ENCODE measurements around the gene GAL3ST1. TPM values are rescaled to one million over a fixed set of nuclear protein-coding genes. Genes with fewer than 3 reads are reported as not detected.
"Not testable (repeated sequence)": the region's sequence is repeated elsewhere in the genome, so short reads cannot be mapped to it uniquely, and the experiment has no call there.

GAL3ST1 gene, protein sequence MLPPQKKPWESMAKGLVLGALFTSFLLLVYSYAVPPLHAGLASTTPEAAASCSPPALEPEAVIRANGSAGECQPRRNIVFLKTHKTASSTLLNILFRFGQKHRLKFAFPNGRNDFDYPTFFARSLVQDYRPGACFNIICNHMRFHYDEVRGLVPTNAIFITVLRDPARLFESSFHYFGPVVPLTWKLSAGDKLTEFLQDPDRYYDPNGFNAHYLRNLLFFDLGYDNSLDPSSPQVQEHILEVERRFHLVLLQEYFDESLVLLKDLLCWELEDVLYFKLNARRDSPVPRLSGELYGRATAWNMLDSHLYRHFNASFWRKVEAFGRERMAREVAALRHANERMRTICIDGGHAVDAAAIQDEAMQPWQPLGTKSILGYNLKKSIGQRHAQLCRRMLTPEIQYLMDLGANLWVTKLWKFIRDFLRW
- 6.5 TPM for polyA plus RNA-seq (ENCODE audit: insufficient read length)

DNA sequence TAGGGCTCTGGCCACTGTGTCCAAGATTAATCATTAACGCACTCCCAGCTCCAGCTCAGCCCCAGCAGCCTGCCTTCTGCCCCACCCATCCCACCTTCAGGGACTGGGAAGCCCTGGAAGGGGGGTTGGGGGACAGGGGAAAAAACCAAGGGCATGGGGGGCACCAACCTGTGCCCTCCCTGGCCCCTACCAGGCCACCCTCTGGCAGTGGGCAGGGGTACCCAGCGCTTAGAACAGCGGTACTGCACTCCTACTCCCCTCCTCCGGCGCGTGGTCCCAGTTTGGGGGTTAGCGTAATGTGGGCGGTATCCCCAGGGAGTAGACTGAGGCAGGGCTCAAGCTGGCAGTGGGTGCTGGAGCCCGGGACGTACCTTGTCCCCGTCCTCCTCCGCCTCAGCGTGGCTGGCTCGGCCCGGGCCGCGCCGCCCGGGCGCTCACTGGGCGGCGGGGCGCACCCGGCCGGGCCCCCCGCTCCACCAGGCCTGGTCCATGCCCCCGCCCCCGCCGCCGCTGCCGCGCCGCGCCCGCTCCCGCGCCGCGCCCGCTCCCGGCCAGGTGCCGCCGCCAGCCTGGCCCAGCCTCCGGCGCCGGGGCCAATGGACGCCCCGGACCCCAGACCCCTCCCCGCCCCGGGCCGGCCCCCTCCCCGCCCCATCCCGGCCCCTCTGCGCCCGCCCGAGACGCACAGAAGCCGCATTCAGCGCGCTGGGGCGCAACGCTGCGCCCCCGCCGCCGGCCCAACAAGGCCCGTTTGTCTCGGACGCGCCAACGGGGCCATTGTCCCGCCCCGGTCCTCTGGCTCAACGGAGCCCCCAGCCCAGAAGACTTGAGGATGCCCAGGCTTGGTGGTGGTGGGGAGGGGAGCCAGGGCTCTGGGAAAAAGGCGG lies at the start of gene GAL3ST1:
GAL3ST1 (minus strand) TSS at position 571 of the 887 bp plus-strand sequence. CDS start 17,273 bp downstream, outside the sequence.
- no peak for DNase-seq

DNA sequence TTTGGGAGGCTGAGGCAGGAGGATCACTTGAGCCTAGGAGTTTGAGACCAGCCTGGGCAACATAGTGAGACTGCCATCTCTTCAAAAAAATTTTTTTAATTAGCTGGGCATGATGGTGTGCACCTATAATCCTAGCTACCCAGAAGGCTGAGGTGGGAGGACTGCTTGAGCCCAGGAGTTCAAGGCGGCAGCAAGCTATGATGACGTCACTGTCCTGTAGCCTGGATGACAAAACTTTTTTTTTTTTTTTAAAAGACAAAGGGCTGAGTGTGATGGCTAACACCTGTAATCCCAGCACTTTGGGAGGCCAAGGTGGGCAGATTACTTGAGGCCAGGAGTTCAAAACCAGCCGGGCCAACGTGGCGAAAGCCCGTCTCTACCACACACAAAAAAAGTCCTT lies 45.4 kb upstream of the GAL3ST1 start:
- DNase-seq, result not testable (repeated sequence)

DNA sequence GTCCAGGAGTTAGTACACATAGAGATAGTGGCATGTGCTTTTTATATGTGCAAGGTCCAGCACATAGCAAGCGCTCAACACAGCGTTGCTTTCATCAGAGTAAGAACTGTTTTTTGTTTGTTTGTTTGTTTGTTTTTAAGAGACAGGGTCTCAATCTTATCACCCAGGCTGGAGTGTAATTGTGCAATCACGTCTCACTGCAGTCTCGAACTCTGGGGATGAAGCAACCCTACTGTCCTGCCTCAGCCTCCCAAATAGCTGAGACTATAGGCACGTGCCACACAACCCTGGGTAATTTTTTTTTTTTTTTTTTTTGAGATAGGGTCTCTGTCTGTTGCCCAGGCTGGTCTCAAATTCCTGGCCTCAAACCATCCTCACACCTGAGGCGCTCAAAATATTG lies 43.4 kb upstream of the GAL3ST1 start:
- no peak for DNase-seq

DNA sequence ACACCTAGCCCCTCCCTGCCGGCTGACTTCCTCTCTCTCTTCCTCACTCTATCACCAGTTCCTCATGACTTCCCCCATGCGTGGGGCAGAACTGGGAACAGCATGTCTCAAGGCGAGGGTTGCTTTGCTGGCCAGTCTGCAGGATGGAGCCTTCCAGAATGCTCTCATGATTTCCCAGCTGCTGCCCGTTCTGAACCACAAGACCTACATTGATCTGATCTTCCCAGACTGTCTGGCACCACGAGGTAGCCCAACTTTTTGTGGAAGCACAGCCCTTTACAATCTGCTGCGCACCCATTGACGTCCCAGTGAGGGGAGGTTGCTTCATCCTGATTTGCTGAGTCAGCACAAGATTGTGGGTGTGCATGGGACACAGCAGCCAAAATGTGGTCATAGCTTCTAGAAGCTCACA lies 41.1 kb upstream of the GAL3ST1 start:
- DNase-seq, result no peak

DNA sequence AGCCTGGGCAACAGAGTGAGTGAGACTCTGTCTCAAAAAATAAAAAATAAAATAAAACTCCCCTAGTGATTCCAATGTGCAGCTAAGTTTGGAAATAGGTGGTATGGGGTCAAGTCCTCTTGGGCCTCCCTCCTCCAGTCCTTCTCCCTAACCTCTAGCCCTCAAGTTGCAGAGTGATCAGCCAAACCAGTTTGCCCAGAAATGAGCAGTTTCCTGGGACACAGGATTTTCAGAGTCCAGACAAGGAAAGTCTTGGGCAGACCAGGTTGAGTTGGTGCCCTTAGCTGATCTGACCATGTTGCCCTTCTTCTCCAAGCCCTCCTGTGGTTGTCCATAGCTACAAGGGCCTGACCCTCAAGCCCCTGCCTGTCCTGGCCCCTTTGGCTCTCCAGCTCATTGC lies 40.4 kb upstream of the GAL3ST1 start:
- DNase-seq, result no peak

DNA sequence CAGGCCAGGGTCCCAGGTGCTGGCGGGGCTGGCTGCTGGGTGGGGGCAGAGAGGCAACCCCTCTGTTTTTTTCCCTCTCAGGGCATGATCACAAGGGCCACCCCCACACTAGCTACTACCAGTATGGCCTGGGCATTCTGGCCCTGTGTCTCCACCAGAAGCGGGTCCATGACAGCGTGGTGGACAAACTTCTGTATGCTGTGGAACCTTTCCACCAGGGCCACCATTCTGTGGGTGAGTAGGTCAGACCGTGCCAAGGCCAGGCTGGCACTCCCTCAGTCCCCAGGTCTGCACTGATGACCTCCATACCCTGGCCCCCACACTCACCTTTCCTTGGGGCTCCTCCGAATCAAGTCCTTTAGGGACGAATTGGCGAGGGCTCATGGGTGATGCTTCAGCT lies 39.8 kb upstream of the GAL3ST1 start:
- DNase-seq, result no peak

DNA sequence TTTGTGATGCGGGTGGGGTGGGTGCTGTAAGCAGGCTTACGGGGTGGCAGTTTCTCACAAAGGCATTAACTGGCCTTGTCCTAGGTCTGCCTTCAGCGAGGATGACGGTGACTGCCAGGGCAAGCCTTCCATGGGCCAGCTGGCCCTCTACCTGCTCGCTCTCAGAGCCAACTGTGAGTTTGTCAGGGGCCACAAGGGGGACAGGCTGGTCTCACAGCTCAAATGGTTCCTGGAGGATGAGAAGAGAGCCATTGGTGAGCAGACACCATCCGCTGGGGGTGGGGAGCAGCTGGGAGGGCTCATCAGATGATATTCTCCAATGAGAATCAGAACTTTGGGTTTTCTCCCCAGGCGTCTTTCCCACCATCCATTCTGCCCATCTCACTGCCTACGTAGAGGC lies 38.3 kb upstream of the GAL3ST1 start:
- no peak for DNase-seq

DNA sequence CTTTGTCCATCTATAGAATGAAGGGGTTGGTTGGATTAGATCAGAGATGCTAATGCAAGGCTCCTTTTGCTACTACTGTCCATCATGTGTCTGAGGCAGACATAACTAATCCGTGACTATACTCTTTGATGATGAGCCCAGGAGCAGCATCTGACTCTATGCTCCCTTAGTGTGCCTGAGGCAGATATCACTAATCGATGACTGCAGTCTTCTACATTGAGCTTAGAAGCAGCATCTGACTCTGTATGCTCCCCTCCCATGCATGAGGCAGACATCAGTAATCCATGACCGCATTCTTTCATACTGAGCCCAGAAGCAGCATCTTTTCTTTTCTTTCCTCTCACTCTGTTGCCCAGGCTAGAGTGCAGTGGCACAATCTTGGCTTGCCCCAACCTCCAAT lies 36.7 kb upstream of the GAL3ST1 start:
- no peak for DNase-seq

DNA sequence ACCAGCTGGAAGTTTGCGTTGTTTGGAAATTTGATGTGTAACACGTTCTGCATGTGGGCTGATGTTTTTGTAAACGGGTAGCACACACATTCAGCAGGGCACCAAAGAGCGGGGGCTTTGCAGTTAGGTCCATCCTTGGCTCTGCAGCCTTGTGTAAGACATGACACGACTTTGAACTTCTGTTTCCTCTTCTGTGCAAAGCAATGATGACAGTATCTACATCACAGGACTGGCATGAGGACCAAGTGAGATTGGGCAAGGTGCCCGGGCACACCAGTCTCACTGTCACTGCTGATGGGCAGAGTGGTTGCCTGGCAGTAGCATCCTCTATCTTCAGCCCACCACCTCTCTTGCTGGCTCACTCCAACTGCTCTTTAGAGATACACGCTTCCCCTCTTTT lies 35.8 kb upstream of the GAL3ST1 start:
- DNase-seq, result no peak

DNA sequence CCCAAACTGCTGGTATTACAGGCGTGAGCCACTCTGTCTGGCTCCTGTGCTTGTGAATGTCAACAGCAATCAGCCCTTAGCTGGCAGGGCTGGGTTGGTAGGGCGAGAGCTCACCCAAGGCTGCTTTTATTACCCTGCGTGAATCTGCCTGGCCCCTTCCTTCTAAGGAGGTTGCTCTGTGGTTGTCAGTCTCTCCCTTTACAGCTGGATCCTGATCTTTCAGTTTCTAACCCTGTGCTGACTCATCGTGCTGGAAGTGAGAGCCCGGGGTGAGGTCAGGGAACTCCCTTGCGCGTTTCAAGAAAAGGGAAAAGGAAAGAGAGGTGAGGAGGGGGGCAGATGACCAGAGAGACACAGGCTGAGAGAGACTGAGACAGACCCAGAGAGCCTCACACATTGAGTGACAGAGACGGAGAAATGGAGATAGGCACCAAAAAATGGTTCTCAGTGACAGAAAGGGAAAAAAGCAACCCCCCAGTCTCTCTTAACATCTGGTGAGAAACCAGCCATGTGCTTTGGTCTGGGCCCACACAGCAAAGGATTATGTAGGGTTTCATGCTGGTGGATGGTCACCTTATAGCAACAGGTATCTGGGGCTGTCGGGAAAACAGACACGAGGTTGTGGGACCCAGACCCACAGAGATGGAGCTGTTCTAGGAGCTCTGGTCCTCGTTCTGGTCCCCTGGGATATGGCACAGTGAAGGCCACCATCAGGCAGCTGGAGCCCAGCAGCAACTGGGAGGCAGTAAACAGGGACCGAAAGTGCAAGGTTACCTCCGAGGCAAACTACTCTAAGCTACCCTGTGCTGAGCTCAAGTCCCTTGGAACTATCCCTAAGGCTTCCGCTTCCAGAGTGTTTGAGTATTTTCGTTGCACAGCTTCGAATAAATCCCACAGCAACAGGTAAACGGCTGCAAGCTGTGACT lies 35.1 kb upstream of the GAL3ST1 start:
- no peak for DNase-seq

DNA sequence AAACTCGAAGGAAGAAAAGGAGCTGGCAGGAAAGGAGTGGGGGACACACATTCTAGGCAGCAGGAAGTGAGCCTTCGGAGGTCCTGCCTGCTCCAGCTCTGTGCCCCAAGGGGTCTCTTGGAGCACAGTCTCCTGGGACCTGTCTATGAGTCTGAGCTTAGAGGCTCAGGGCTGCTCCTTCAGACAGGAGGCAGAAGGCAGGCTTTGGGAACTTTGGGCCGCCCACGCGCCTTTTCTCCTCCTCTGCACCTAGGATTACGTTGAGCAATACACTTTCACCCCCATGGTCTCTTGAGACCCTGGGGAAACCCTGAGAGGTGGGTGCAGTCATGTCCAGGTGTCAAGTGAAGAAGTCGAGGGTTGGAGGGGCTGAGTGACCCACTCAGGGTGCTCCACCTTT lies 33.5 kb upstream of the GAL3ST1 start:
- DNase-seq, result no peak

DNA sequence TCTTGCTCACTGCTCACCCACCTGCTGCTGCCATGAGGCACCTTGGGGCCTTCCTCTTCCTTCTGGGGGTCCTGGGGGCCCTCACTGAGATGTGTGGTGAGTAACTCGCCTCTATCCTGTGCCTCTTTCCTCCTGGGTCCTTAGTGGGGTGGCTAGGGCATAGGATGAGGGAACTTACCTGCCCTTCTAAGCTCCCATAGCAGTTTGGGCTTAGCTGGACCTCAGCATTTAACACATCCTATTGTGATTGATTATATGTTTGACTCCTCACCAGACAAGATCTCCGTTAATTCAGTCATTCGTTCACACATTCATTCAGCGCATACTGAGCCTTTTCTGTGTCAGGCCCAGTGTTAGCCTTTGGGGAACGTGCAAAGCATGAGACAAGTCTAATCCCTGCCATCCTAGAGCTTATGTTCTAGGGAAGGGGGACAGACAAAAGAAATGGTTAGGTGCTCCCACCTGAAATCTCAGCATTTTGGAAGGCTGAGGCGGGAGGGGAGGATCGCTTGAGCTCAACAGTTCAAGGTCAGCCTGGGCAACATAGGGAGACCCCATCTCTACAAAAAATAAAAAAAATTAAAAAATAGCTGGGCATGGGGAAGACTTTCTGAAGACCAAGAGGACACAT lies 33.0 kb upstream of the GAL3ST1 start:
- no peak for DNase-seq

DNA sequence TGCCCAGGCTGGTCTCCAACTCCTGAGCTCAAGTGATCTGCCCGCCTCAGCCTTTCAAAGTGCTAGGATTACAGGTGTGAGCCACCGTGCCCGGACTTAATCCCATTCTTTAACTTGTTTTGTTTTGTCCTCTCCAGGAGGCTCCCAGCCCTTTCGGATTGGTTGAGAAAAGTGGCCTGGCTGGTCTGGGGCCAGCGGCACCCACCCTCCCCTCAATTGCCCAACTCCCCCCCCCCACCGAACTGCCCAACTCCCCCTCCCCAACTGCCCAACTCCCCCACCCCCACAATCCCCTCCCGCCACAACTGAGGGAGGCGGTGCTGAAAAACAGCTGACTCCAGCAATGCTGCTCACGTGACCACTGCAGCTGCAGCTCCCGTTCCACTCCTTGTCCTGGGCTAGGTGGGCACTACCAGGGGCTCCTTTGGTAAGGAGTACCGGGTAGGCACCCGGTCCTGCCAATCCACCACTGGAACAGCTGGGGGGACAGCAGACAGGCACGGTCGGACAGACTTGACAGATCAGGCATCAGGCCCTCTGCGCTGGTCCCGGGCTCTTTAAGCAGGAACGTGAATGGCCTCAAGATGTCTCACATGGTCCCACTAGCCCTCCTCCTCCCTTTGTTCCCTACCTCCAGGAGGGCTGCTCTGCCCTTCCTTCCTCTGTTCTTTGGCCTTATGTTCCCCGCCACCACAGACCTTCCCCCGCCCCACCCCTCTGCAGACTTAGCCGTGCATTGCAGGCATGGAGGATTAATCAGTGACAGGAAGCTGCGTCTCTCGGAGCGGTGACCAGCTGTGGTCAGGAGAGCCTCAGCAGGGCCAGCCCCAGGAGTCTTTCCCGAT lies 32.2 kb upstream of the GAL3ST1 start, which contains the start of gene TCN2:
TCN2 (plus strand) TSS at position 720 of the 845 bp plus-strand sequence. CDS start 158 bp downstream, outside the sequence.
- peak; percentile 74 for DNase-seq

DNA sequence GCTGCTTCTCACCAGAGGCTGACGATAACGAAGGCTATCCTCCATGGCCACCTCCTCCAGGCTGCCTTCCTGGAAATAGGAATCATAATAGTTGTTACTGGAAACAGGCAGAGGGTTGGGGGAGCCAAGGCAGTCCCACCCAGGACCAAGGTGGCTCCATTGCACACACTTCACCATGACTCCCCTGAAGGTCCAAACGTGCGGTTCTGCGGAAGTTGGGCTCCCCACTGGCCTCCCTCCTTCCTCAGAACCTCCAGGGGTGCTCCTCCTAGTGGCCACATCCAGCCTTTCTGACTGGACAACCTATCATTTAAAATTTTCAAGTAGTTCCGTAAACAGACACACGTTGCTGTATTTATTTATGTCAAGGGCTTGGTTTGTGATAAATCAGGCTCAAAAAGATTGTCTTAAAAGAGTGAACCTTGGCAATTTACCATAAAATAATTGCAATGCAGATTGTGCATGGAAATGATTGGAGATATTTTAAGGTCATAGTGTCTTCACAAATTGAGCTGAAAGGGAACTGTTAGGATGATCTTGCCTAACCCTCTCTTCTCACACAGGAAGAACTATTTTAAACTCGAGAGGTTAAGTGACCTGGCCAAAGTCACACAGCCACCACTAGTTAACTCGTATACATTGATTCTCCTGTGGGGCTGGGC lies 31.1 kb upstream of the GAL3ST1 start:
- peak; percentile 24 for DNase-seq

DNA sequence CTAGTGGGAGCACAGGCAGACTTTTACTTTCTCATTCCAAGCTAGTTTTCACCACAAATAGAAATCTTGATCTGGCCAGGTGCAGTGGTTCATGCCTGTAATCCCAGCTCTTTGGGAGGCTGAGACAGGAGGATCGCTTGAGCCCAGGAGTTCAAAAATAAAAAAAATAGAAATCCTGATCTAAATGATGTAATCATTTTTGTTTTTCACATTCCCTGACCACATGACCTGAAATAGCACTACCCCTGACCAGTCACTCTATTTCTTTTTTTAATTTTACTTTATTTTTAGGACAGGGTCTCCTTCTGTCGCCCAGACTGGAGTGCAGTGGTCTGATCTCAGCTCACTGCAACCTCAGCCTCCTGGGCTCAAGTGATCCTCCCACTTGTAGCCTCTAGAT lies 30.3 kb upstream of the GAL3ST1 start:
- DNase-seq, result no peak

DNA sequence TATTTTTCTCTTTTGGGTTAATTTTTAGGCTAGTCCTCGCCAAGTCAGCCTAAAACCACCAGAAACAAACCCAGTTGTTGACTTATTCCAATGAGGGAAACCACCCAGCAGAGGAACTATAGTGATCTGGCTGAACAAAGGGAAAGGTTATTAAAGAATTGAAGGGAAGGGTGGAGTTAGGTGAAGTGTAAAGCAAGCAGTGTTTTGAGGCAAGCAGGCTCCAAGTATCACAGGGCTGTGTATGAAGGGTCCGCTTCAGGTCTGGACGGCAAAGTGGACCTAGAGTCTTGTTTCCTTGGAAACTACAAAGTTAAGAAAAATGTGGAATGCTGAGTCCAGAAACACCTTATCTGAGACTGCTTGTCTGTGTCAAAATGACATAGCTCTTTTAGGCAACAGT lies 29.3 kb upstream of the GAL3ST1 start:
- no peak for DNase-seq

DNA sequence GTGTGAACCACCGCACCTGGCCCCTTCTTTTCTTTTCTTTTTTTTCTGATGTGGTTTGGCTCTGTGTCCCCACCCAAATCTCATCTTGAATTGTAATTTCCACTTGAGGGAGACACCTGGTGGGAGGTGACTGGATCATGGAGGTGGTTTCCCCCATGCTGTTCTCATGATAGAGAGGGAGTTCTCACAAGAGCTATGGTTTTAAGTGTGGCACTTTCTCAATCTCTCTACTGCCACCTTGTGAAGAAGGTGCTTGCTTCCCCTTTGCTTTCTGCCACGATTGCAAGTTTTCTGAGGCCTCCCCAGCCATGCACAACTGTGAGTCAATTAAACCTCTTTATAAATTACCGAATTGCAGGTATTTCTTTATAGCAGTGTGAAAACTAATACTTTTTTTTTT lies 27.6 kb upstream of the GAL3ST1 start:
- DNase-seq, result no peak

DNA sequence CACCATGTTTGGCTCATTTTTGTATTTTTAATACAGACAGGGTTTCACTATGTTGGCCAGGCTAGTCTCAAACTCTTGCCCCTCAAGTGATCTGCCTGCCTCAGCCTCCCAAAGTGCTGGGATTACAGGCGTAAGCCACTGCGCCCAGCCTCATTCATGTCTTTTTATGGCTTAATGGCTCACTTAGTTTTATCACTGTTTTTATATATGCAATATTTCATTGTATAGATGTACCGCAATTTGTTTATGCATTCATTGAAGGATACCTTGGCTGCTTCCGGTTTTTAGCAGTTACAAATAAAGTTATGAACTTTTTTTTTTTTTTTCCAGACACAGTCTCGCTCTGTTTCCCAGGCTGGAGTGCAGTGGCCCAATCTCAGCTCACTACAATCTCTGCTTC lies 27.0 kb upstream of the GAL3ST1 start:
- DNase-seq, result no peak

DNA sequence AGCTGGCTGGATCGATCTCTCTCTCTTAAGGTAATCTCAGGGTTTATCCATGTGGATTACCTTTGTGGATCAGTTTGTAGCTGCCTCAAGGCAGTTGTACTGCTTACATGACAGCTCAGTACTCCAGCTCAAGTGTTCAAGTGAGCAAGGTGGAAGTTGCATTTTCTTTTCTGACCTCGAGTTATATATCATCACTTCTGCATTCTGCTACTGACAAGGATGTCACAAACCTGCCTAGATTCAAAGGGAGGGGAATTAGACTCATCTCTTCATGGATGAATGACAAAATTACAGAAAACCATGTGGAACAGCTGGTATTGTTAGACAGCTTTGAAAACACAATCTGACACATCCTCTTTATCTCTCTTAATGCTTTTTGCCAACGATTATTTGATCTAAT lies 26.5 kb upstream of the GAL3ST1 start:
- DNase-seq, result no peak

DNA sequence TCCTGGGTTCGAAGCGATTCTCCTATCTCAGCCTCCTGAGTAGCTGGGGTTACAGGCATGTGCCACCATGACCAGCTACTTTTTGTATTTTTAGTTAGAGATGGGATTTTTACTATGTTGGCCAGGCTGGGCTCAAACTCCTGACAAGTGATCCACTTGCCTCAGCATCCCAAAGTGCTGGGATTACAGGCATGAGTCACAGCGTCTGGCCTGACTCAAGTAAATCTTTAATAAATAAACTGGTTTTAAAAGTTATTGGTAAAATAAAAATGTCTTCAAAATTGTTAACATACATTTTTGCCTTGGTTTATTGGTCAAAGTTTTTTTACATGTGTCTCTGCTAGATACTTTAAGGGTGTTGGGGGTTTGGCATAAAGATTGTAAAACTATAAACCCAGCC lies 24.5 kb upstream of the GAL3ST1 start:
- no peak for DNase-seq
